ENCODE results near the gene OLFML2A. TPM values are rescaled to one million over a fixed set of nuclear protein-coding genes. Genes with fewer than 3 reads are reported as not detected.

The OLFML2A gene
- total RNA-seq, 1 experiment from 2014 or later = 5.8 TPM

GRCh38 chr9:124799274-124800006 lies 22.5 kb downstream of the OLFML2A start:
- H3K27me3 ChIP-seq (ENCODE audit: insufficient read depth, low read length) = no peaks in the 10 kb centered on the region
- no peak overlapping the region for H2BK120ac ChIP-seq (ENCODE audit: low read depth, low read length, poor library complexity, severe bottlenecking)
- H2BK20ac ChIP-seq (ENCODE audit: low read depth, low read length, poor library complexity, severe bottlenecking) = no peak overlapping the region
- WGBS (ENCODE audit: extremely low coverage, insufficient read length, low lambda C conversion rate) = no CpG with 5 or more reads among the region's 13 CpGs
- H3K36me3 Mint-ChIP-seq (ENCODE audit: insufficient read depth in 1 of 3, low read depth in 3 of 3) = no peaks in the 10 kb centered on the region
- no peak overlapping the region for H3K4me3 Mint-ChIP-seq
- H2BK5ac ChIP-seq (ENCODE audit: insufficient read length, low read length) = no peak overlapping the region
- H4K20me1 ChIP-seq (ENCODE audit: control insufficient read depth, insufficient read depth, insufficient read length) = no peaks in the 10 kb centered on the region
- no peak overlapping the region; a peak in 1 of 7 replicates for H3K27ac Mint-ChIP-seq
- H3K9ac ChIP-seq (ENCODE audit: extremely low read depth, insufficient read length, low read length) = no peak overlapping the region
- no peak overlapping the region for H4K91ac ChIP-seq (ENCODE audit: insufficient read length, low read depth, low read length)
- no peak overlapping the region for H4K5ac ChIP-seq (ENCODE audit: insufficient read length, low read depth, low read length)
- peak; percentile 23; the same call in 1 of the 3 replicates for TF ChIP-seq CTCF (conservative IDR thresholded peaks at IDR 0.05)
- no peaks in the 10 kb centered on the region for H3K79me1 ChIP-seq (ENCODE audit: insufficient read depth, low read depth, low read length, poor library complexity, severe bottlenecking)
- H3T11ph ChIP-seq (ENCODE audit: low read length) = no peak overlapping the region
- H2AK5ac ChIP-seq (ENCODE audit: insufficient read length, low read length) = no peak overlapping the region
- no peaks in the 10 kb centered on the region for H3K23me2 ChIP-seq (ENCODE audit: insufficient read length, low read depth, low read length, poor library complexity, severe bottlenecking)
- peak overlapping the region; percentile 31; the same call in 1 of the 2 replicates for H3K14ac ChIP-seq (ENCODE audit: insufficient read depth, low read length)
- H2BK15ac ChIP-seq (ENCODE audit: low read depth, low read length) = no peak overlapping the region
- no peaks in the 10 kb centered on the region for H3K79me2 ChIP-seq (ENCODE audit: insufficient read depth, low read length)
- H3K27me3 Mint-ChIP-seq (ENCODE audit: low read depth) = no peaks in the 10 kb centered on the region; the same call in 1 of the 2 replicates
- no peak overlapping the region for H3K4ac ChIP-seq (ENCODE audit: low read depth, low read length)
- H3K9me3 ChIP-seq (ENCODE audit: control insufficient read depth, low read depth, low read length) = no peaks in the 10 kb centered on the region
- H3K4me1 Mint-ChIP-seq = peaks cover 2 to 6% of the 10 kb centered on the region in 2 experiments; a peak in 1 of 4 replicates
- no peaks in the 10 kb centered on the region for H3K4me1 ChIP-seq (ENCODE audit: insufficient read depth, low read length)
- H3K56ac ChIP-seq (ENCODE audit: insufficient read length, low read depth, low read length) = no peak overlapping the region
- no peak overlapping the region for H3K18ac ChIP-seq (ENCODE audit: insufficient read length, low read depth, low read length)
- no peak overlapping the region for H3K4me2 ChIP-seq (ENCODE audit: insufficient read depth, insufficient read length, low read length)
- H4K8ac ChIP-seq (replicated peaks; ENCODE audit: insufficient read length, low read depth, low read length) = no peak overlapping the region
- no peak overlapping the region for H3K27ac ChIP-seq (ENCODE audit: insufficient read length, low read depth, low read length)
- no peaks in the 10 kb centered on the region for H3K9me3 Mint-ChIP-seq
- no peak for DNase-seq
- no peak overlapping the region for H3K23ac ChIP-seq (ENCODE audit: insufficient read length, low read depth, low read length)
- H2BK12ac ChIP-seq (ENCODE audit: insufficient read length, low read depth, low read length) = no peak overlapping the region
- no peak overlapping the region for H2AFZ ChIP-seq (ENCODE audit: low read length)
